G401.6 (cell line): Measurements from ENCODE around the gene KCNIP1.

ENCODE experiments used
- FAIRE-seq: peaks from 2 replicates; lab custom pipeline; 2012; peaks lifted over from hg19 to GRCh38; lab: Jason Lieb, UNC

The KCNIP1 gene

DNA sequence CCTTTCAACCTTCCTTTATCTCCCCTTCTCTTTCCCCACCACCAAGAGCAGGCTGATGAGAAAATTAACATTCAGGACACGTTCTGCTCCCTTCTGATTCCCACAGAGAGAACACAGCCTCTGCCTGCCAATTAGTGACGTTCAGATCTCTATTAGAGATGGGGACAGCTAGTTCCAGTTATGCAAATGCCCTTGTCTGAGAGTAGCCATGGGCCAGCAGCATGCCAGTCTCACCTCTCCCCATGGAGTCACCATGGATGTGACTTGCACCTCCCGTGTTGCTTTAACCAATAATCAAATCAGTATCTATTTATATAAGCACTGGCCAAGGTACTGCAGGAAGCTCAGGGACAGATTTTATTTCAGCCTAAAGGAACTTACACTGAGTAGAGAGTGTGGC, 61.3 kb downstream of the KCNIP1 start:
- no peak for FAIRE-seq

DNA sequence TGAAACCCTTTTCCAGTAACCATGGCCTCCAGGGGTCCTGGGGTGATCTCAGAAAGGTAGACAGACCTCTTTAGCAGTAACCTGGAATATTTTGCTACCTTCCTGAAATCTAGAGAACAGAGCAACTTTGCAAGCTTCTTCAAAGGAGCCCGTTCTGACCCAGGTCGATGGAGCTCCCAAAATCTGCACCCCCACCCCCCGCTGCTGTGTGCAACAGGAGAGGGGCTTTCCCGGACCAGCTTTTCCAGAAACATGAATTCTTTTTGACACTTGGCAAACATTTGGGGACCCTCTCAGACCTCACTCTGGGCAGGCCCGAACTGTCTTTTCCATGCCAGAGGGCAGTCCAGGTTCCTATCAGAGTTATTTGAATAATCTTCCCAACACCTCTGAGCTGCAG, 65.3 kb downstream of the KCNIP1 start:
- no peak for FAIRE-seq

- no peak for FAIRE-seq
Measured at GRCh38 chr5:170570476-170570875, 66.7 kb downstream of the KCNIP1 start.

- FAIRE-seq = no peak
Measured at GRCh38 chr5:170571281-170571731, 67.5 kb downstream of the KCNIP1 start.

- no peak for FAIRE-seq
Measured at GRCh38 chr5:170571875-170572852, 68.3 kb downstream of the KCNIP1 start.

DNA sequence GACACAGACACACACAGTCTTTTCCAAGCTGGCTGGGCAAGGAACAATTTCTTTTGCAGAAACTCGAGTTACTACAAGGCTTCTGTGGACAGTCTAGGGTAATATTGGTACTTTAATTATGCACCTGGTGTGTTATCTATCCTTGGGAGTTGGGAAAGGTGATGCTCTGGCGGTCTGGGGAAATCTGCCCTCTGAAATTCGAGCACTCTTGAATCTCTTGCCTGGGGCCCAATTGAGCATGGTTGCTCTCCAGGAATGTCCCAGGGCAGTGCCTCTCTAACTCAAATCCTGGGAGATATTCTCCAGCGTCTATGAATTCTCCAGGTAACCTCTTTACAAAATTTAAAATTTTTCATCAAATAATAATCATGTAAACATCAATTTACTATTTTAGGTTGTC, 69.3 kb downstream of the KCNIP1 start:
- FAIRE-seq = no peak

GRCh38 chr5:170573660-170574059, 69.8 kb downstream of the KCNIP1 start:
- FAIRE-seq = no peak

DNA sequence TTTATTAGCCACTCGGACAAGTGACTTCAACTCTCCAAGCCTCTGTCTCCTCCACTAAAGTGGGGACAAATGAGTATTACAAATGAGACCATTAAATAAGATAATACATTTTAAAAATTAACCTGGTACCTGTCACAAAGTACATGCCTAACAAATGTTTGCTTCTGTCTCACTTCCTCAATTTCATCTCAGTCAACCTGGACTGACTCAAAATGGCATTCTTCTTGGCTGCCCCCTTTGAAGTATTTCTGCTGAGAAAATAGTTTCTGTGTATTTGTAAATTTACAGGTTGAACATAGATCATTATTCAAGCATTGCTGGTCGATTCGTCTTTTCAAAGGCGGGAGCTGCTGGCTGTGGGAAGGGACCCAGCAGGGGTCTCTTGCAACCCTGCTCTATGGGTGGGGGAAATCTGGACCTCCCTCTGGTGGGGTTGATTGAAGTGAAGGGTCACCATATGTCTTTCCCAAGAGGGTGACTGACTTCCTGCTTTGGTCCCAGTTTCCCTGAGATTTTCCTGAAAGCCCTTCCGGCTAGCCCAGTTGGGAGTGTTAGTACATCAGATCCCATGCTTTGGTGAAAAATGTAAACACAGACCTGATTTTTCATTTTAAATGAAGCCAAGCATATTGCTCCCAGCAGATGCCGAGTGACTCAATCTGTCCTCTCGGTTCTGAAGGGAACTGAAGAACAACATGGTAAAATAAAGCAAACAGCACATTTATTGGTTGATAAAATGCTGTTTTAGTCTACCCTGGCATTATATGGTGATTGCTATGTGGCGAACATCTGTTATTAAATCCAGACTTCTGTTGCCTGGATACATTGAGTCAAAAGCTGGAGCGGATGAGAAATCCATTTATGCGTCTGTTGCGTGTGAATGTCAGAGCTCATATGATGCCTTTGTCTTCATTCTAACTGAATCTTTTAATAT, 73.0 kb downstream of the KCNIP1 start:
- FAIRE-seq = no peak

- no peak for FAIRE-seq
Measured at GRCh38 chr5:170579601-170580000, 75.8 kb downstream of the KCNIP1 start.

- FAIRE-seq = no peak
Measured at GRCh38 chr5:170581211-170581610, 77.4 kb downstream of the KCNIP1 start.

- no peak for FAIRE-seq
Measured at GRCh38 chr5:170582644-170583330, 79.0 kb downstream of the KCNIP1 start.

DNA sequence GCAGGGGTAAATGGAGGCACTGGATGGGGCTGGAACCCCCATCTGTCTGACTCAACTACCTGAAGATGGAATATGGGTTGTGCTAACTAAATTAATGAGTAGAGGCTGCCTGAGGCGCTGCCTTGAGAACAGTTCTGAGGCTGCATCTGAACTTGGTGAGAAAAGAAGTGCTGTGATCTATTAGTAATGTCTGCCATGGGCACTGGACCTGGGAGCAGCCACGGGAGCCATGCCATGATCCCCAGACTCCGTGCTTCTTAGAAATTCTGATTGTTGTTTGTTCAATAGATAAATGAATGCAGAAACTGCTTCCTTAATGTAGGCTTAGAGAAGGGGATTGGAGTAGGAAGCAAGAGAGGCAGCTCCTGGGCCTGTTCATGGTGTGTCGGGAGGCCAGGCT, 80.2 kb downstream of the KCNIP1 start:
- FAIRE-seq = no peak

GRCh38 chr5:170584450-170585058, 80.7 kb downstream of the KCNIP1 start:
- no peak for FAIRE-seq

GRCh38 chr5:170585273-170585948, 81.6 kb downstream of the KCNIP1 start:
- no peak for FAIRE-seq

DNA sequence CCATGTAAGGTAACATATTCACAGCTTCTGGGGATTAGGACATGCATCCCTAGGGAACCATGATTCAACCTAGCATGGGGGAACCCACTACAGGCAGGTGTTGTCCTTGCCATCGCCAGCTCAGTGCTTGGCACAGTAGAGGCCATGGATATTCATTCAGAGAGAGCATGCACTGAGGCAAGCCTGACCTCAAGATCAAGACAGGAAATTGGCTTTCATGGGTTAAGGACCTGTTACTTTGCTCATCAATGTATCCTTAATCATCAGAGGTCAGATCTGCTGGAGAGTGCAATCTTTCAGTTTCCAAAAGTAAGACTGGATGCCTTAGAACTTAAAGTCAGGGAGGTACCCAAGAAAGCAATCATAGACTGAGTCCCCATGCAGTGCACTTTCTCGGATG, 84.0 kb downstream of the KCNIP1 start:
- FAIRE-seq = no peak

DNA sequence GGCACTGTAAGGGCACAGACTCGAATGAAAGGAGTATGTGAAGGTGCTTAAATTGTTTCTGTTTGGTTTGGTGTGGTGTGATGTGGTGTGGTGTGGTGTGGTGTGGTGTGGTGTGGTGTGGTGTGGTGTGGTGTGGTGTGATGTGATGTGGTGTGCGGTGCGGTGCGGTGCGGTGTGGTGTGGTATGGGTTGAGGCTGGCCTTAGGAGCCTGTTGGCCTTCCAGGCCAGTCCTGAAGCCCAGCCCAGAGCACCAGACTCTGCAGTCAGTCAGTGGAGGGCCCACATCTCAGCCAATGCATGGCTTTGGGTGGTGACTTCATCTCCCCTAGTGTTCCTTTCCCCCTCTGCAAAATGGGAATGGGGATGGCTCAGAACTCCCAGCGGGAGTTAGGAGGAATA, 85.8 kb downstream of the KCNIP1 start:
- no peak for FAIRE-seq

GRCh38 chr5:170590566-170590965, 86.7 kb downstream of the KCNIP1 start:
- FAIRE-seq = no peak

DNA sequence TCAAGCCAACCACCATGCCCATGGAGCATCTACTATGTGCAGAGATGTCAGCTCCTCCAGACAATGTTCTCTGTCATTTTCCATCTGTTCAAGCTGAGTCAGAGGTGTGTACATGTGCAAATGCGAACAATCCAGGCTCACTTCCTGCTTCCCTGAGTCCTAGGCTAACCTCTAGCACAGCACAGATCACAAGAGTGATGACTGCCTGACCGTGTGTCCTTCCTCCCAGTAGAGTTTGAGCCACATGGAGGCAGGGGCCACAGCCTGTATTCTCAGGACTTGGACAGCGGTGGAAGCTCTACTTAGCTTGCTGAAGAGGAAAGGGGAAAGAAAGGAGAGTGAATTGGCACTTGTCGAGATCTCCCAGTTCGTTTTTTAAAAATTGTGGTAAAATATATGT, 87.2 kb downstream of the KCNIP1 start:
- FAIRE-seq = no peak

GRCh38 chr5:170596482-170597044, 92.7 kb downstream of the KCNIP1 start:
- no peak for FAIRE-seq

GRCh38 chr5:170597109-170597751, 93.4 kb downstream of the KCNIP1 start:
- no peak for FAIRE-seq
